ENCODE data around the gene RAE1.
"Not testable (repeated sequence)": the region's sequence is repeated elsewhere in the genome, so short reads cannot be mapped to it uniquely, and the experiment has no call there.

The RAE1 gene

GRCh38 chr20:57326667-57327455 is 24.2 kb upstream of the RAE1 start:
- DNase-seq: peak; percentile 99

- DNase-seq: no peak
Measured at GRCh38 chr20:57327820-57328219, 23.2 kb upstream of the RAE1 start.

- peak; percentile 54 for DNase-seq
Measured at GRCh38 chr20:57329608-57330221, 21.3 kb upstream of the RAE1 start, which contains the start of gene SPO11. SPO11 (plus strand) TSS chr20:57329803; CDS start chr20:57329868, 65 bp downstream.

- no peak for DNase-seq
Measured at GRCh38 chr20:57330998-57331397, 20.1 kb upstream of the RAE1 start.

GRCh38 chr20:57332105-57333089 is 18.7 kb upstream of the RAE1 start:
- DNase-seq: no peak

- no peak for DNase-seq
Measured at GRCh38 chr20:57335392-57335791, 15.7 kb upstream of the RAE1 start.

- no peak for DNase-seq
Measured at GRCh38 chr20:57341663-57342062, 9.4 kb upstream of the RAE1 start.

- DNase-seq: no peak
Measured at GRCh38 chr20:57342829-57343228, 8.2 kb upstream of the RAE1 start.

- DNase-seq: peak; percentile 80
Measured at GRCh38 chr20:57346477-57346876, 4.6 kb upstream of the RAE1 start.

GRCh38 chr20:57347393-57347792 is 3.7 kb upstream of the RAE1 start:
- DNase-seq: no peak

GRCh38 chr20:57348200-57348921 is 2.7 kb upstream of the RAE1 start:
- DNase-seq: not testable (repeated sequence)

GRCh38 chr20:57348922-57349574 is 2.0 kb upstream of the RAE1 start:
- DNase-seq: not testable (repeated sequence)

GRCh38 chr20:57350081-57350710 is 859 bp upstream of the RAE1 start:
- DNase-seq: no peak

GRCh38 chr20:57350726-57351041 is 371 bp upstream of the RAE1 start:
- not testable (repeated sequence) for DNase-seq

- no peak for DNase-seq
Measured at GRCh38 chr20:57352305-57352704, 1.2 kb downstream of the RAE1 start.

- no peak for DNase-seq
Measured at GRCh38 chr20:57353351-57353750, 2.3 kb downstream of the RAE1 start.

GRCh38 chr20:57361517-57361916 is 10.5 kb downstream of the RAE1 start:
- DNase-seq: no peak

GRCh38 chr20:57364451-57364850 is 13.4 kb downstream of the RAE1 start:
- no peak for DNase-seq

GRCh38 chr20:57369596-57369995 is 18.5 kb downstream of the RAE1 start:
- DNase-seq: no peak

GRCh38 chr20:57370316-57370715 is 19.3 kb downstream of the RAE1 start:
- DNase-seq: no peak

- no peak for DNase-seq
Measured at GRCh38 chr20:57371363-57371762, 20.3 kb downstream of the RAE1 start.

- DNase-seq: no peak
Measured at GRCh38 chr20:57372157-57372556, 21.1 kb downstream of the RAE1 start.
